ENCODE results near the gene KCNT2. TPM values are rescaled to one million over a fixed set of nuclear protein-coding genes. Genes with fewer than 3 reads are reported as not detected.
"Not testable (repeated sequence)": the region's sequence is repeated elsewhere in the genome, so short reads cannot be mapped to it uniquely, and the experiment has no call there.

Gene KCNT2
- total and polyA plus RNA-seq, 9 of the 15 experiments (the other 6 are each of a cell fraction or from before 2014, with no cell fraction given) = 0.13 to 0.73 (median 0.28) TPM

GRCh38 chr1:196504224-196504623 lies 104.0 kb downstream of the KCNT2 start:
- DNase-seq (ENCODE audit: extremely low read depth in 1 of 4, low spot score in 3 of 4); FAIRE-seq; intact Hi-C loops (cut with micrococcal nuclease); H3K27ac ChIP-seq (ENCODE audit: extremely low read depth, low read depth, low read length); H3K9ac ChIP-seq (ENCODE audit: insufficient read depth in 1 of 2, low read depth in 2 of 2, low read length in 2 of 2); BruUV-seq (replicated peaks); H3K9me1 ChIP-seq (ENCODE audit: control insufficient read depth, insufficient read depth, low read length); POLR2A ChIA-PET; H3K36me3 ChIP-seq (ENCODE audit: control insufficient read depth, insufficient read depth, low read length); H3K4me3 ChIP-seq; H3K27me3 ChIP-seq (ENCODE audit: control insufficient read depth in 2 of 2, insufficient read depth in 2 of 2, low read length in 2 of 2); in situ Hi-C loops (cut with MboI); H3K79me2 ChIP-seq (ENCODE audit: control insufficient read depth, insufficient read depth, low read length); CTCF ChIA-PET (ENCODE audit: low intra/inter-chr PET ratio); H2AFZ ChIP-seq (ENCODE audit: low read depth, low read length); H4K20me1 ChIP-seq (replicated peaks; ENCODE audit: control insufficient read depth, insufficient read depth, low read length); ATAC-seq; H3K4me1 ChIP-seq (replicated peaks in 1 of 2; ENCODE audit: control insufficient read depth in 2 of 2, insufficient read depth in 2 of 2, low read length in 2 of 2); H3K4me2 ChIP-seq (ENCODE audit: insufficient read depth, low read length); H3K9me3 ChIP-seq (replicated peaks; ENCODE audit: control insufficient read depth, insufficient read depth, low read depth, low read length): not testable (repeated sequence)
- WGBS (ENCODE audit: insufficient coverage, low coverage, missing lambda C conversion rate) = no CpG with 5 or more reads among the region's 1 CpG
- TF ChIP-seq BCOR (IDR thresholded peaks at IDR 0.05) (peak; percentile 56; the same call in 1 of the 2 replicates), NFIC (IDR thresholded peaks at IDR 0.05) (peak; percentile 68)

GRCh38 chr1:196502437-196502836 lies 105.8 kb downstream of the KCNT2 start:
- FAIRE-seq = no peak
- intact Hi-C loops (cut with micrococcal nuclease) (no loop called here), in situ Hi-C loops (cut with MboI) (no loop called here)
- H3K27ac ChIP-seq (ENCODE audit: extremely low read depth, low read depth, low read length) = no peak overlapping the region
- TF ChIP-seq CHD4 (IDR thresholded peaks at IDR 0.05; ENCODE audit: insufficient read depth, insufficient replicate concordance, low read depth, low read length, poor library complexity, severe bottlenecking) = no peak
- TF ChIP-seq MAFF (IDR thresholded peaks at IDR 0.05; ENCODE audit: low read length) = no peak
- TF ChIP-seq ZNF589 (CRISPR knock-in tag; IDR thresholded peaks at IDR 0.05; ENCODE audit: low read depth) = no peak
- no peak for TF ChIP-seq OTX1 (CRISPR knock-in tag; IDR thresholded peaks at IDR 0.05)
- TF ChIP-seq BHLHE40 (IDR thresholded peaks at IDR 0.05; ENCODE audit: low read length) = no peak
- TF ChIP-seq PHB (CRISPR knock-in tag; IDR thresholded peaks at IDR 0.05) = no peak
- no peak for TF ChIP-seq JUND (IDR thresholded peaks at IDR 0.05; ENCODE audit: borderline replicate concordance, low read depth, low read length)
- no peak for TF ChIP-seq JUND (tag; IDR thresholded peaks at IDR 0.05; ENCODE audit: borderline replicate concordance, low read depth, low read length)
- ChIA-PET POLR2A (no interaction called here), CTCF (ENCODE audit: low intra/inter-chr PET ratio) (no interaction called here)
- H3K9me1 ChIP-seq (ENCODE audit: control insufficient read depth, insufficient read depth, low read length) = no peaks in the 10 kb centered on the region
- H3K4me2 ChIP-seq (ENCODE audit: insufficient read depth, low read length) = no peak overlapping the region
- H3K36me3 ChIP-seq (ENCODE audit: control insufficient read depth, insufficient read depth, low read length) = no peaks in the 10 kb centered on the region
- no peaks in the 10 kb centered on the region for H3K79me2 ChIP-seq (ENCODE audit: control insufficient read depth, insufficient read depth, low read length)
- H3K9ac ChIP-seq (ENCODE audit: insufficient read depth in 1 of 2, low read depth in 2 of 2, low read length in 2 of 2) = no peak overlapping the region
- no peak overlapping the region for H3K4me3 ChIP-seq
- H3K4me1 ChIP-seq (replicated peaks in 1 of 2; ENCODE audit: control insufficient read depth in 2 of 2, insufficient read depth in 2 of 2, low read length in 2 of 2) = no peaks in the 10 kb centered on the region
- DNase-seq (ENCODE audit: extremely low read depth in 1 of 4, low spot score in 3 of 4) = no peak
- no peak overlapping the region for H2AFZ ChIP-seq (ENCODE audit: low read depth, low read length)
- 29% methylated on average over 2 of the region's 2 CpGs for WGBS (ENCODE audit: insufficient coverage, low coverage, missing lambda C conversion rate)
- no peaks in the 10 kb centered on the region for H4K20me1 ChIP-seq (replicated peaks; ENCODE audit: control insufficient read depth, insufficient read depth, low read length)
- no TSS peak for BruUV-seq (replicated peaks)
- H3K27me3 ChIP-seq (ENCODE audit: control insufficient read depth in 2 of 2, insufficient read depth in 2 of 2, low read length in 2 of 2) = no peaks in the 10 kb centered on the region
- no peaks in the 10 kb centered on the region for H3K9me3 ChIP-seq (replicated peaks; ENCODE audit: control insufficient read depth, insufficient read depth, low read depth, low read length)
- ATAC-seq = no peak
